Heart left ventricle (tissue), 13 donors: Measurements from ENCODE around the gene TAF4.

Experiments used
- CTCF ChIP-seq, 12 donors: fragments of 200-600 bp; sonication (generic) in 4 of 12; IDR thresholded peaks; one replicate each; pipeline versions ENCODE4 v1.5.0 to v1.8.0; 2018 to 2022; ENCODE audit warnings: antibody characterized with exemption in 12 of 12, mild to moderate bottlenecking in 5 of 12
- POLR2A ChIP-seq, 2 donors: fragments of 450-650 bp; IDR thresholded peaks; one replicate each; pipeline ENCODE4 v1.6.1; 2017; ENCODE audit warnings: antibody characterized with exemption in 2 of 2, mild to moderate bottlenecking in 2 of 2, moderate library complexity in 2 of 2
- donor health status: ischemic (EF 13 %, LVEDD 7.1; RV severe dilation, severe dysfunction).
- donor health status: DM: no; HTN: yes; CAD: no.
- donor health status: DM: no; HTN: no; CAD: no.
- donor health status: ischemic (EF 25% LVEDD 6.9; RV normal size, moderate dysfunction).
- donor health status: ischemic (EF 25% LVEDD 5.7; RV mildly dilated, moderate dysfunction).
- donor health status: ischemic (EF 35%, LVEDD 5.7; RV mildly dilated, moderate dysfunction).
- donor health status: nonischemic (EF 11% LVEDD 7.7; RV severe dilation, severe dysfunction).
- donor health status: DM: yes; HTN: yes; CAD: no.
- donor health status: PGD.
- donor health status: ischemic (EF 29% LVEDD 5.4; RV normal size, mild dysfunction).
- donor health status: nonischemic (EF 23%, LVEDD 6.1; RV moderate dilation, normal function).

GRCh38 chr20:62089393-62089792 lies 23.7 kb upstream of the TAF4 start:
- TF ChIP-seq CTCF (IDR thresholded peaks at IDR 0.05) (peak in 1 of 12 donors; percentile 15), POLR2A (IDR thresholded peaks at IDR 0.05) (no peak)
